ACC112 (cell line): ENCODE data around the gene CHD3.

Experiments
- H2AFZ ChIP-seq: fragments of 200-600 bp; sonication (generic); one replicate; pipeline ENCODE4 v1.6.0; 2017; ENCODE audit warnings: antibody characterized with exemption, low read length; ENCODE audit not compliant: unreplicated experiment
- H3K27ac ChIP-seq: fragments of 200-600 bp; sonication (generic); 2 replicates; pipeline ENCODE4 v1.5.1; 2014; ENCODE audit warnings: low read depth, mild to moderate bottlenecking, antibody characterized with exemption, low read length, moderate library complexity
- H3K27me3 ChIP-seq: fragments of 200-600 bp; sonication (generic); 2 replicates; pipeline ENCODE4 v1.6.1; 2014; ENCODE audit warnings: mild to moderate bottlenecking, antibody characterized with exemption, low read length, moderate library complexity, mixed read lengths; ENCODE audit not compliant: insufficient read depth
- H3K36me3 ChIP-seq: fragments of 200-600 bp; sonication (generic); 2 replicates; pipeline ENCODE4 v1.6.1; 2016; ENCODE audit warnings: mild to moderate bottlenecking, antibody characterized with exemption, low read length, moderate library complexity, mixed read lengths; ENCODE audit not compliant: insufficient read depth
- H3K4me1 ChIP-seq: fragments of 200-600 bp; sonication (generic); one replicate; pipeline ENCODE4 v1.6.1; 2016; ENCODE audit warnings: low read length, mixed read lengths; ENCODE audit not compliant: insufficient read depth, unreplicated experiment, control insufficient read depth
- H3K4me3 ChIP-seq: fragments of 200-600 bp; sonication (generic); 2 replicates; pipeline ENCODE4 v1.5.1; 2014; ENCODE audit warnings: mild to moderate bottlenecking, low read depth, low read length
- H3K79me2 ChIP-seq: fragments of 200-600 bp; sonication (generic); one replicate; pipeline ENCODE4 v1.6.0; 2016; ENCODE audit warnings: low read length; ENCODE audit not compliant: control insufficient read depth, unreplicated experiment, insufficient read depth

The CHD3 gene

GRCh38 chr17:7850701-7851437 lies 37.7 kb upstream of the CHD3 start:
- H2AFZ ChIP-seq, result no peak overlapping the region
- H3K4me3 ChIP-seq, result no peak overlapping the region
- no peak overlapping the region for H3K27ac ChIP-seq
- peaks cover 16% of the 10 kb centered on the region for H3K36me3 ChIP-seq
- peaks cover 9% of the 10 kb centered on the region for H3K4me1 ChIP-seq
- no peaks in the 10 kb centered on the region for H3K27me3 ChIP-seq
- H3K79me2 ChIP-seq, result no peaks in the 10 kb centered on the region

GRCh38 chr17:7851438-7852261 lies 36.9 kb upstream of the CHD3 start:
- no peak overlapping the region for H2AFZ ChIP-seq
- H3K36me3 ChIP-seq, result peaks cover 16% of the 10 kb centered on the region
- no peak overlapping the region for H3K27ac ChIP-seq
- no peaks in the 10 kb centered on the region for H3K27me3 ChIP-seq
- H3K4me1 ChIP-seq, result peaks cover 9% of the 10 kb centered on the region
- H3K79me2 ChIP-seq, result no peaks in the 10 kb centered on the region
- no peak overlapping the region for H3K4me3 ChIP-seq

GRCh38 chr17:7852262-7852670 lies 36.3 kb upstream of the CHD3 start:
- Histone ChIP-seq H2AFZ (no peak overlapping the region), H3K4me1 (peaks cover 9% of the 10 kb centered on the region), H3K27me3 (no peaks in the 10 kb centered on the region), H3K27ac (no peak overlapping the region), H3K4me3 (no peak overlapping the region), H3K36me3 (peaks cover 16% of the 10 kb centered on the region), H3K79me2 (no peaks in the 10 kb centered on the region)

GRCh38 chr17:7852919-7853690 lies 35.5 kb upstream of the CHD3 start:
- Histone ChIP-seq H3K4me3 (no peak overlapping the region), H3K27me3 (no peaks in the 10 kb centered on the region), H3K4me1 (peaks cover 9% of the 10 kb centered on the region)

GRCh38 chr17:7853691-7854038 lies 34.9 kb upstream of the CHD3 start:
- Histone ChIP-seq H3K27me3 (no peaks in the 10 kb centered on the region), H3K79me2 (peaks cover 2% of the 10 kb centered on the region), H3K36me3 (peaks cover 16% of the 10 kb centered on the region), H3K4me1 (peaks cover 11% of the 10 kb centered on the region), H2AFZ (no peak overlapping the region), H3K27ac (no peak overlapping the region), H3K4me3 (no peak overlapping the region)

More at GRCh38 chr17:7852919-7853690, 35.5 kb upstream of the CHD3 start:
- Histone ChIP-seq H3K27ac (no peak overlapping the region), H3K36me3 (peaks cover 16% of the 10 kb centered on the region), H2AFZ (no peak overlapping the region), H3K79me2 (no peaks in the 10 kb centered on the region)

GRCh38 chr17:7854078-7854777 lies 34.4 kb upstream of the CHD3 start:
- Histone ChIP-seq H3K4me1 (peaks cover 17% of the 10 kb centered on the region), H3K36me3 (peaks cover 16% of the 10 kb centered on the region), H3K79me2 (peaks cover 7% of the 10 kb centered on the region), H3K27ac (no peak overlapping the region), H3K27me3 (no peaks in the 10 kb centered on the region), H3K4me3 (no peak overlapping the region), H2AFZ (no peak overlapping the region)

GRCh38 chr17:7854851-7855659 lies 33.5 kb upstream of the CHD3 start, which contains the start of gene TMEM88:
Gene TMEM88 (plus strand): TSS chr17:7855066. CDS start chr17:7855075, 9 bp downstream.
- Histone ChIP-seq H3K79me2 (peaks cover 12% of the 10 kb centered on the region), H3K36me3 (peaks cover 11% of the 10 kb centered on the region), H3K27me3 (no peaks in the 10 kb centered on the region), H3K4me1 (peaks cover 18% of the 10 kb centered on the region), H2AFZ (no peak within 1 kb of the TSS), H3K4me3 (peak within 1 kb of the TSS; percentile 88), H3K27ac (peak within 1 kb of the TSS; percentile 90)

GRCh38 chr17:7855660-7856010 lies 33.0 kb upstream of the CHD3 start:
- H3K4me1 ChIP-seq, result peaks cover 18% of the 10 kb centered on the region
- no peak overlapping the region for H2AFZ ChIP-seq
- peaks cover 11% of the 10 kb centered on the region; the same call in 1 of the 2 replicates for H3K36me3 ChIP-seq
- peak overlapping the region; percentile 90; the same call in 1 of the 2 replicates for H3K27ac ChIP-seq
- no peaks in the 10 kb centered on the region for H3K27me3 ChIP-seq
- H3K4me3 ChIP-seq, result peak overlapping the region; percentile 88
- peaks cover 12% of the 10 kb centered on the region for H3K79me2 ChIP-seq

- peak overlapping the region; percentile 90 for H3K27ac ChIP-seq
- no peak overlapping the region for H2AFZ ChIP-seq
- no peaks in the 10 kb centered on the region for H3K27me3 ChIP-seq
- H3K4me3 ChIP-seq, result peak overlapping the region; percentile 88
- H3K36me3 ChIP-seq, result peaks cover 11% of the 10 kb centered on the region; the same call in 1 of the 2 replicates
- peaks cover 18% of the 10 kb centered on the region for H3K4me1 ChIP-seq
- peaks cover 12% of the 10 kb centered on the region for H3K79me2 ChIP-seq
Observed at GRCh38 chr17:7856011-7856810, 32.4 kb upstream of the CHD3 start.
